Kidney capillary endothelial cell (primary cell): ENCODE data around the gene FATE1.
A peak's percentile ranks its signal among the peaks of the same experiment; 100 is the strongest.

Experiments used
- DNase-seq: peaks from one replicate; pipeline ENCODE4 v3.0.0-alpha.2; 2018; ENCODE audit warnings: low spot score

The FATE1 gene

DNA sequence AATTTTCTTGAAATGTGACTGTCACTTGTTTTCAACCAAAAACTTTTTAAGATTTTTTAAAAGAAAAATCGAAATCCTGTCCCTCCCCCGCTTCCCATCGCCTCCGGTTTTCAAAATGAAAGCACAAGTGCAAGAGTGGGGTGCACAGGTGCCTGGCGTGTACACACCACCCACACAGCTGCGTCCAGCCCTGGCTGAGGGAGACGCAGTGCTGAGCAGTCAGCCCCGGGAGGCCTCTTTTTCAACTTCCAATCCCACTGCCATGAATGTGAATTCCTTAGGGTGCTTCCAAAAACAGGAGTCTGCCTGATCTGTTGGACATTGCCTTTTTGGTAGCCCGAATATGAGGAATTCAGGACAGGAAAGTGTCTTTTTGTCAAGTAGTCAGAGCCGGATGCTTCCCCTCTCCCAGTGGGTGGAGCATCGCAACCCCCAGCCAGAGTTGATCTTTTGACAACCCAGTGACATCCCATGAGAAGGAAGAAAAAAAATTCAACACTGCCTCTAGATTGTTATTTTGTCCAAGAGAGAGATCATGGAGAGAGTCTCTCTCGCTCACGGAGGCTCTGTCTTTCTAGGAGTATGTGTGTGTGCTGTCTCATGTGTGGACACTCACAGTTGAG is 11.7 kb upstream of the FATE1 start:
- DNase-seq, result no peak

DNA sequence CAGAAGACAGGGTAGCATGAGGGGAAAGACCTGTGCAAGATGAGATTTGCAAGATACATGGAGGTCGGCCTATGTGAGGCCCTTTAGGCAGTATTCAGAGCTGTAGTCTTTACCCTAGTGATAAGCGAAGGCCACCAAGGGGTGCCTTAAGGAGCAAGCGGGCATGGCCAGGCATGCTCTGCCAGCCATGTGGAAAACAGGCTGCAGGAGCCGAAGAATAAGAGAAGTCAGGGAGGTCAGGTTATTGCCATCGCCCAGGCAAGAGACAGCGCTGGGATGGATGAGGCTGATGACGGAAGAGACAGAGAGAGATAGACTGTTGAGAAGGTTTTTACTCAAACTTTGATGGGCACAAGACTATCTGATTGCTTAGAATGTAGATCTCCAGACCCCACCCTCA is 7.0 kb upstream of the FATE1 start:
- DNase-seq, result no peak

GRCh38 chrX:151710457-151710856 is 5.4 kb upstream of the FATE1 start:
- no peak for DNase-seq

DNA sequence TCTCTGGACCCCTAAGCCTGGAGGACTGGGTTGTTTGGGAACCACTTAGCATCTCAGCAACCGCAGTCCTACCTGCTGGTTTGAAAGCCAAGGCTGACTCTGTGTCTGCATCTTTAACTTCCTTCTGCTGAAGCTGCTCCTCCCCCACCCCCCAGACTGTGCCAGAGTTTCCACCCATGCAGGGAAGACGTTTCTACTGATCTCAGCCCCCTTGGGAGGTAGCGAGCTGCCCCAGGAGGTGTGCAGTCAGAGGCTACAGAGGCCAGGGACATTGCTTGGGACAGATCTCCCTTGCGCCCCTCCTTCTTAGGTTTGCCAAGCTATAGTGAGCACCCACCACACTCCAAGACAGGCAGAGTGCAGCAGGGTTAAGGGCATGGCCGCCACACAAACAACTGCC is 4.7 kb upstream of the FATE1 start:
- no peak for DNase-seq

GRCh38 chrX:151711787-151712186 is 4.0 kb upstream of the FATE1 start:
- DNase-seq, result peak; percentile 51

DNA sequence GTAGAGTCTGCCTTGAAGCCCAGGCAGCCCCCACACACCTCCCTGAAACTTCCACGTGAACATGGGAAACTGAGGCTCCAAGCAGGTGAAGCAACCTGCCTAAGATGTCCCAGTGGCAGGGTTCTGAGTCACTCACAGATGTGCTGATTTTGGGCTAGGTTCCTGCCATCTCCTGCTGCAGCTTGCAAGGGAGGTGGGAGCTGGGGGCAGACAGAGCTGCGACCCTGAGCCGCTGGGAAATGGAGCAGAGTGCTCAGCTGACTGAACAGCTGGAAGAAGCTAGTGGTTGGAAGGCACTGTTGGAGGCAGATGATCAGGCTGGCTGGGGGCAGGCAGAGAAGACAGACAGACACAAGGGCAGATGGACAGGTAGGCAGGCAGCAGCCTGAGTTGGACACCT is 3.6 kb upstream of the FATE1 start:
- DNase-seq, result no peak

DNA sequence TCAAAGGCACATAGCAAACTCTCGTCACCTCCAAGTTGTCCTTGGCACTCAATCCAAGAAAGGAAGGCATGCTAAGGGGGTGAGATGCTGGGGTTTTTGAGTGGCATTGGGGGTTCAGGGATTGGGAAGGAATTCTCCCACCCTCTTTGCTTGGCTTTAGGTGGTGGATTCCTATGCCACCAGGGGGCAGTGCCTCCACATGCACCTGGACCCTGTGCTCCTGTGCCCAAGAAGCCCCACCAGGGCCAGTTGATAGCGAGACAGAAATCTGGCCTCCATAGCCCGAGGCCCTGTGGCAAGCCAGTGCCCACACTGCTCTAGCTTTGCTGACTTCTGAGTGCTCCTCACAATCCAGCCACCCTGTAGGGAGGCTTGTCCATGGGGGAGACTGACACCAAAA is 2.0 kb upstream of the FATE1 start:
- DNase-seq, result no peak

GRCh38 chrX:151714362-151714761 is 1.5 kb upstream of the FATE1 start:
- no peak for DNase-seq

DNA sequence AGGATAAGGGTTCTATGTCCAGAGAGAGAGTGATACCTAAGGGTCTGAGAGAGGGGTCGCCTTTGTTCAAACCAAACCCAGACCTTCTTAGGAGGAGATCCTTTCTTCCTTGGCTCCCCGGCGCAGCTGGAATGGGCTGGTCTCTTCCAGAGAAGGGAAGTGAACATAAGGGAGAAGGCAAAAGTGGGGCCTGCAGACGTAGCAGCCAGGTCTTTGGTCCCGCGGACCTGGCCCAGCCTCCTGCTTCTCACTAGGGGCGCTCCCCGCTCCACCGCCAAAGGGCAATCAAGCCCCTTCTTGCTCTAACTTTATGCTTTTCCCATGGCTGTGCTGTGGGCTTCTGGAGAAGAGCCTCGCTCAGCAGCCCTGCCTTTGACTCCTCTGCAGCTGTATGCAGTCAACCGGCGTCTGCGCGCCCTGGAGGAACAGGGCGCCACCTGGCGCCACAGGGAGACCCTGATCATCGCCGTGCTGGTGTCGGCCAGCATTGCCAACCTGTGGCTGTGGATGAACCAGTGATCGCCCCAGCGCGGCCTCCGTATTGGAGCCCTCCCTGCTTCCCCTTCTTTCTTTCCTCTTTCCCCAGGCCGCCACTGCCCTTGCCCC is 6.5 kb downstream of the FATE1 start:
- no peak for DNase-seq

GRCh38 chrX:151723156-151723760 is 7.4 kb downstream of the FATE1 start:
- no peak for DNase-seq

- no peak for DNase-seq
Observed at GRCh38 chrX:151724563-151725337, 8.9 kb downstream of the FATE1 start.

GRCh38 chrX:151725338-151725614 is 9.4 kb downstream of the FATE1 start:
- no peak for DNase-seq

GRCh38 chrX:151726751-151727150 is 10.9 kb downstream of the FATE1 start:
- no peak for DNase-seq

DNA sequence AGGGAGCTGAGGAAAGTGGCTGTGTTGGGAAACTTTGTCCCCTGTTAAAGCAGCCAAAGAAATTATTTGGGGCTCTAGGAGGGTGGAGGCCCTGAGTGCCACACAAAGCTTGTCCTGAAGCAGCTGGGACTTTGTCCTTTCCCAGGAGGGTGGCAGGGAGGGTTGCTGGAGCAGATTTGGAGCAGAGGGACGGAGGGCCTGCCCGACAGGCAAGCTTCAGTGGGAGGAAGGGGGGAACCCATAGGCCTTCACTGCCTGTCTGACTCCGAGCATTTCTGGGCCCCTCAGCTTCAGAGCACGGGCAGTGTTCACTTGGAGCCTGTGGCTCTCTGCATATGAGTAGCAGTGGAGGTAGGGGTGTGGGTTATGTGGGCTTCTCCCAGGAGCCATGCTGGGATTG is 11.5 kb downstream of the FATE1 start:
- no peak for DNase-seq

GRCh38 chrX:151729056-151729725 is 13.4 kb downstream of the FATE1 start:
- no peak for DNase-seq

- no peak for DNase-seq
Observed at GRCh38 chrX:151734446-151734845, 18.6 kb downstream of the FATE1 start, which contains the start of gene CNGA2. Gene CNGA2 (plus strand): TSS chrX:151734746. CDS start chrX:151738484, 3,738 bp downstream.

GRCh38 chrX:151735219-151735618 is 19.4 kb downstream of the FATE1 start:
- DNase-seq, result no peak

DNA sequence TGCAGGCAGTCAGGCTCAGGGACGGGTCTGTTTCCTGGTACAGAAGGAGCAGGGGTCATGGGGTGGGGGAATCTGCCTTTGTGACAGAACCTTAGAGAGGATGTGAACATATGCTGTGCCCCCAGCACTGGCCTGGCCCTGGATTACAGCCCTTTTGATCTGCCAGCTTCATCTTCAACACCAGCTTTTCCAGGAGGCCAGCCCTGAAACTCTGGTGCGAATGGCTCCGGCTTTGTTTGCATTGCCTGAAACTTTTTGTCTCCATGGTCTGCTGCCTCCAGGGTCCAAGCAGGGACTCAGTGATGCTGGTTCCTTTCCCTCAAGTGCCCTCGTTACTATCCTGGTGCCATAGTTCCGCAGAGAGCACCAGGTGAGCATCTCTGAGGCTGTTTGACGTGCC is 20.9 kb downstream of the FATE1 start:
- no peak for DNase-seq

DNA sequence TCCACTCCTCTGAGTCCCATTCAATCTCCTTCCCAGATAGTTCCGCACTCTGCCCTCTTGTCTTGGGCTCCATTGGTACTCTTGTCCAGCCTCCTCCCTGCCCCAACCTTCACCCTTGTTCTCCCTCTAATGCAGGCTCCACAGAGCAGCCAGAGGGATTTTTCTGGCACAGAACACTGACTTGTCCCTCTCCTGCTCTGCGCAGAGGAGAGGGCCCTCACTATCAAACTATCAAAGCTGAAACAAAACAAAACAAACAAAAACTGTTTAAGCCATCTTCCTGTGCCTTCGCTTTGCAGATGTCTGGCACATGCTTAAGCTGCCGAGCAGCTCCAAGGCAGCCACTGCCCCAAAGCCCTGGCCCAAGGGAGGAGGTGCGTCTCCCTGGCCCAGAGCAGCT is 21.7 kb downstream of the FATE1 start:
- DNase-seq, result no peak

- DNase-seq, result no peak
Observed at GRCh38 chrX:151738751-151739150, 22.9 kb downstream of the FATE1 start.

- no peak for DNase-seq
Observed at GRCh38 chrX:151741606-151742005, 25.8 kb downstream of the FATE1 start.

- DNase-seq, result no peak
Observed at GRCh38 chrX:151742311-151742710, 26.5 kb downstream of the FATE1 start.
